SK-N-SH treated with all-trans-retinoic acid at 6 μM for 48 hours (cell line): ENCODE data around the gene CFAP58.

Source experiments
- BACH2 ChIP-seq: fragments of 250-450 bp; sonication (Bioruptor Pico); IDR thresholded peaks from 2 replicates; pipeline ENCODE4 v1.9.0; 2021; ENCODE audit warnings: mild to moderate bottlenecking, borderline replicate concordance
- CREB5 ChIP-seq: fragments of 250-450 bp; sonication (Bioruptor Pico); IDR thresholded peaks from 2 replicates; pipeline ENCODE4 v1.5.1; 2020; ENCODE audit warnings: low read depth, mild to moderate bottlenecking, moderate library complexity
- CSDC2 ChIP-seq: fragments of 250-450 bp; sonication (Bioruptor Pico); IDR thresholded peaks from 2 replicates; pipeline ENCODE4 v1.5.0; 2020; ENCODE audit warnings: mild to moderate bottlenecking, moderate library complexity
- ESRRG ChIP-seq: fragments of 250-450 bp; sonication (Bioruptor Pico); IDR thresholded peaks from 2 replicates; pipeline ENCODE4 v1.6.1; 2021; ENCODE audit warnings: mild to moderate bottlenecking
- ISL1 ChIP-seq: fragments of 250-450 bp; sonication (Bioruptor Pico); IDR thresholded peaks from 2 replicates; pipeline ENCODE4 v2.1.2; 2022; ENCODE audit warnings: mild to moderate bottlenecking, moderate library complexity
- PATZ1 ChIP-seq: fragments of 250-450 bp; sonication (Bioruptor Pico); IDR thresholded peaks from 2 replicates; pipeline ENCODE4 v1.8.0; 2020; ENCODE audit warnings: mild to moderate bottlenecking, moderate library complexity, borderline replicate concordance
- RARB ChIP-seq: fragments of 250-450 bp; sonication (Bioruptor Pico); IDR thresholded peaks from 2 replicates; pipeline ENCODE4 v1.8.0; 2021; ENCODE audit warnings: mild to moderate bottlenecking, moderate library complexity
- SNAI2 ChIP-seq: fragments of 250-450 bp; sonication (Bioruptor Pico); IDR thresholded peaks from 2 replicates; pipeline ENCODE4 v1.5.0; 2020; ENCODE audit warnings: mild to moderate bottlenecking, moderate library complexity
- TCF4 ChIP-seq: fragments of 250-450 bp; sonication (Bioruptor Pico); IDR thresholded peaks from 2 replicates; pipeline ENCODE4 v1.8.0; 2021; ENCODE audit warnings: mild to moderate bottlenecking, moderate library complexity, borderline replicate concordance
- ZC3H10 ChIP-seq: fragments of 250-450 bp; sonication (Bioruptor Pico); IDR thresholded peaks from 2 replicates; pipeline ENCODE4 v1.5.1; 2021; ENCODE audit warnings: mild to moderate bottlenecking, moderate library complexity
- ZFP3 ChIP-seq: fragments of 250-450 bp; sonication (Bioruptor Pico); IDR thresholded peaks from 2 replicates; pipeline ENCODE4 v1.5.0; 2020; ENCODE audit warnings: mild to moderate bottlenecking, moderate library complexity
- ZFP30 ChIP-seq: fragments of 450-650 bp; formaldehyde crosslinking; IDR thresholded peaks from 2 replicates; pipeline ENCODE4 v1.5.0; 2022; ENCODE audit warnings: mild to moderate bottlenecking, moderate library complexity

- TF ChIP-seq ZFP3 (CRISPR knock-in tag) (no peak), SNAI2 (CRISPR knock-in tag) (no peak), ESRRG (CRISPR knock-in tag) (no peak), CSDC2 (CRISPR knock-in tag) (no peak), BACH2 (CRISPR knock-in tag) (no peak), ZC3H10 (CRISPR knock-in tag) (no peak), RARB (CRISPR knock-in tag) (no peak), CREB5 (CRISPR knock-in tag) (no peak), PATZ1 (CRISPR knock-in tag) (no peak), TCF4 (CRISPR knock-in tag) (no peak), ISL1 (CRISPR knock-in tag) (no peak), ZFP30 (CRISPR knock-in tag) (no peak)
Measured at GRCh38 chr10:104316321-104317099, 37.1 kb upstream of the CFAP58 start.
